H1 (cell line): ENCODE data around the gene RAI14. TPM values are rescaled to one million over a fixed set of nuclear protein-coding genes. Genes with fewer than 3 reads are reported as not detected.

Experiments
- CTCF ChIA-PET: fragments of 300-600 bp; sonication (Branson Sonifier 250); formaldehyde crosslinking; loops from one replicate; lab custom pipeline; 2021; ENCODE audit not compliant: partially characterized antibody; lab: Charles Lee
- POLR2A ChIA-PET: fragments of 300-600 bp; sonication (Branson Sonifier 250); formaldehyde crosslinking; loops from one replicate; lab custom pipeline; 2021; ENCODE audit warnings: inconsistent platforms; ENCODE audit not compliant: partially characterized antibody; lab: Charles Lee
- DNase-seq, 2 experiments: peaks; one replicate each; pipeline versions ENCODE4 v3.0.0 to v3.0.0-alpha.2; 2010 to 2022; ENCODE audit warnings: low spot score in 2 of 2, low read depth in 1 of 2, mixed read lengths in 1 of 2
- FAIRE-seq: peaks from 2 replicates; lab custom pipeline; 2011; peaks lifted over from hg19 to GRCh38; lab: Jason Lieb, UNC
- H2AFZ ChIP-seq: 2 replicates; pipeline ENCODE4 v1.8.1; 2012; ENCODE audit warnings: low read length, inconsistent platforms
- H2AK5ac ChIP-seq: 2 replicates; pipeline ENCODE4 v1.6.1; 2013; ENCODE audit warnings: low read depth, low read length
- H2BK120ac ChIP-seq: replicated peaks from 2 replicates; pipeline ENCODE3; 2013; ENCODE audit warnings: low read depth, low read length, inconsistent platforms
- H2BK12ac ChIP-seq: 2 replicates; pipeline ENCODE4 v1.6.1; 2013; ENCODE audit warnings: low read depth, low read length
- H2BK15ac ChIP-seq: 2 replicates; pipeline ENCODE4 v1.6.1; 2013; ENCODE audit warnings: low read length
- H2BK20ac ChIP-seq: 2 replicates; pipeline ENCODE4 v1.6.1; 2013; ENCODE audit warnings: low read length
- H2BK5ac ChIP-seq: 2 replicates; pipeline ENCODE4 v1.6.1; 2013; ENCODE audit warnings: low read depth, low read length
- H3K14ac ChIP-seq: 2 replicates; pipeline ENCODE4 v1.6.1; 2013; ENCODE audit warnings: inconsistent platforms; ENCODE audit not compliant: insufficient read length
- H3K18ac ChIP-seq: 2 replicates; pipeline ENCODE4 v1.6.1; 2013; ENCODE audit warnings: low read length; ENCODE audit errors: extremely low read depth
- H3K23ac ChIP-seq: 2 replicates; pipeline ENCODE4 v1.6.1; 2013; ENCODE audit warnings: inconsistent platforms; ENCODE audit not compliant: insufficient read length
- H3K23me2 ChIP-seq: 2 replicates; pipeline ENCODE4 v1.6.1; 2013; ENCODE audit warnings: low read depth, low read length
- H3K27ac ChIP-seq: 2 replicates; pipeline ENCODE4 v1.6.1; 2011; ENCODE audit warnings: low read depth, low read length, inconsistent platforms
- H3K27me3 ChIP-seq, 4 experiments: replicated peaks in 1 of 4; 1 replicate in 1 of 4; 2 replicates in 3 of 4; pipeline versions ENCODE4 v1.6.1 to v1.8.1; 2011 to 2013; ENCODE audit warnings: low read length in 3 of 4, mild to moderate bottlenecking in 3 of 4, inconsistent platforms in 2 of 4, mixed read lengths in 2 of 4, moderate library complexity in 1 of 4; ENCODE audit not compliant: control insufficient read depth in 3 of 4, insufficient read depth in 3 of 4; ENCODE audit errors: extremely low read depth in 1 of 4
- H3K36me3 ChIP-seq, 4 experiments: 2 replicates each; pipeline versions ENCODE4 v1.6.1 to v1.8.1; 2011 to 2013; ENCODE audit warnings: mild to moderate bottlenecking in 4 of 4, low read length in 3 of 4, moderate library complexity in 2 of 4, control low read depth in 1 of 4, inconsistent platforms in 1 of 4; ENCODE audit not compliant: insufficient read depth in 4 of 4, control insufficient read depth in 2 of 4
- H3K4ac ChIP-seq: replicated peaks from 2 replicates; pipeline ENCODE3; 2013; ENCODE audit warnings: low read length, low read depth, mixed read lengths, inconsistent platforms; ENCODE audit not compliant: insufficient read length
- H3K4me1 ChIP-seq, 4 experiments: replicated peaks in 1 of 4; 1 replicate in 1 of 4; 2 replicates in 3 of 4; pipeline versions ENCODE4 v1.6.1 to v1.8.1; 2011 to 2013; ENCODE audit warnings: low read length in 3 of 4, inconsistent platforms in 2 of 4, mixed read lengths in 1 of 4; ENCODE audit not compliant: insufficient read depth in 4 of 4, control insufficient read depth in 3 of 4
- H3K4me2 ChIP-seq, 2 experiments: 2 replicates each; pipeline versions ENCODE4 v1.6.1 to v1.8.1; 2011 to 2013; ENCODE audit warnings: low read depth in 2 of 2, low read length in 2 of 2, control low read depth in 1 of 2, inconsistent platforms in 1 of 2, mild to moderate bottlenecking in 1 of 2; ENCODE audit not compliant: insufficient read depth in 1 of 2
- H3K4me3 ChIP-seq, 4 experiments: fragments of 200-600, 300-600 bp in 1 of 4; sonication (generic), shearing (Covaris generic), sonication (Bioruptor Twin) in 1 of 4; 2 replicates each; pipeline versions ENCODE4 v1.5.1 to v1.8.1; 2011 to 2016; ENCODE audit warnings: low read length in 4 of 4, low read depth in 3 of 4, control low read depth in 2 of 4, inconsistent platforms in 2 of 4, mild to moderate bottlenecking in 2 of 4, mixed read lengths in 1 of 4, moderate library complexity in 1 of 4; ENCODE audit not compliant: insufficient read depth in 2 of 4; ENCODE audit errors: extremely low read depth in 1 of 4
- H3K56ac ChIP-seq: replicated peaks from 2 replicates; pipeline ENCODE3; 2013; ENCODE audit warnings: low read depth, mild to moderate bottlenecking, mixed read lengths, low read length, inconsistent platforms; ENCODE audit not compliant: insufficient read length
- H3K79me1 ChIP-seq: 2 replicates; pipeline ENCODE4 v1.6.1; 2013; ENCODE audit warnings: low read depth, low read length, control low read depth
- H3K79me2 ChIP-seq, 2 experiments: 2 replicates each; pipeline versions ENCODE4 v1.6.1 to v1.8.1; 2012 to 2013; ENCODE audit warnings: low read length in 2 of 2, mild to moderate bottlenecking in 2 of 2, inconsistent platforms in 1 of 2; ENCODE audit not compliant: insufficient read depth in 2 of 2, control insufficient read depth in 1 of 2
- H3K9ac ChIP-seq, 4 experiments: replicated peaks in 1 of 4; 1 replicate in 1 of 4; 2 replicates in 3 of 4; pipeline versions ENCODE4 v1.6.1 to v1.8.1; 2011 to 2013; ENCODE audit warnings: low read depth in 3 of 4, low read length in 3 of 4, control low read depth in 2 of 4, mild to moderate bottlenecking in 2 of 4, moderate library complexity in 2 of 4, inconsistent platforms in 1 of 4; ENCODE audit errors: extremely low read depth in 1 of 4
- H3K9me3 ChIP-seq, 2 experiments: 2 replicates each; pipeline versions ENCODE4 v1.6.1 to v1.8.1; 2012 to 2013; ENCODE audit warnings: mild to moderate bottlenecking in 2 of 2, moderate library complexity in 2 of 2, control low read depth in 1 of 2, inconsistent platforms in 1 of 2, low read depth in 1 of 2, low read length in 1 of 2, mixed read lengths in 1 of 2; ENCODE audit not compliant: insufficient read depth in 2 of 2
- H4K20me1 ChIP-seq, 2 experiments: replicated peaks in 1 of 2; 2 replicates each; pipeline versions ENCODE3 to v1.8.1; 2011 to 2013; ENCODE audit warnings: inconsistent platforms in 2 of 2, low read length in 2 of 2, mild to moderate bottlenecking in 1 of 2; ENCODE audit not compliant: insufficient read depth in 2 of 2, control insufficient read depth in 1 of 2
- H4K5ac ChIP-seq: 2 replicates; pipeline ENCODE4 v1.6.1; 2013; ENCODE audit warnings: low read length, low read depth, mixed read lengths, inconsistent platforms; ENCODE audit not compliant: insufficient read length
- H4K8ac ChIP-seq: 2 replicates; pipeline ENCODE4 v1.8.0; 2013; ENCODE audit warnings: mild to moderate bottlenecking, moderate library complexity, low read length, inconsistent platforms; ENCODE audit not compliant: insufficient read depth; ENCODE audit errors: extremely low read depth
- H4K91ac ChIP-seq: replicated peaks from 2 replicates; pipeline ENCODE3; 2013; ENCODE audit warnings: low read length, mixed read lengths, inconsistent platforms; ENCODE audit not compliant: insufficient read length
- JUN ChIP-seq: IDR thresholded peaks from 2 replicates; pipeline ENCODE4 v1.6.1; 2011; ENCODE audit warnings: low read depth, mild to moderate bottlenecking, improper control_type of control experiment, low read length
- JUND ChIP-seq: IDR thresholded peaks from 2 replicates; pipeline ENCODE4 v1.6.1; 2011; ENCODE audit warnings: mild to moderate bottlenecking, improper control_type of control experiment, low read length
- KDM1A ChIP-seq: fragments of 200-600, 300-600 bp; sonication (generic); IDR thresholded peaks from 2 replicates; pipeline ENCODE4 v1.7.1; 2016; ENCODE audit warnings: mild to moderate bottlenecking, low read length, borderline replicate concordance
- POLR2A ChIP-seq, 2 experiments: IDR thresholded peaks; 1 replicate in 1 of 2; 2 replicates in 1 of 2; pipeline ENCODE4 v1.6.1; 2011; ENCODE audit warnings: low read depth in 2 of 2, low read length in 2 of 2, mild to moderate bottlenecking in 2 of 2; ENCODE audit errors: control extremely low read depth in 1 of 2
- POLR2AphosphoS5 ChIP-seq: IDR thresholded peaks from 2 replicates; pipeline ENCODE4 v1.6.1; 2011; ENCODE audit warnings: low read depth, low read length
- RAD21 ChIP-seq, 2 experiments: IDR thresholded peaks in 1 of 2; conservative IDR thresholded peaks in 1 of 2; 2 replicates each; pipeline ENCODE4 v1.6.1; 2011; ENCODE audit warnings: low read depth in 2 of 2, low read length in 2 of 2, improper control_type of control experiment in 1 of 2, inconsistent platforms in 1 of 2, mild to moderate bottlenecking in 1 of 2, moderate library complexity in 1 of 2
- RBBP5 ChIP-seq: IDR thresholded peaks from 2 replicates; pipeline ENCODE4 v1.7.1; 2012; ENCODE audit warnings: low read depth, mild to moderate bottlenecking, inconsistent platforms, low read length, moderate library complexity, borderline replicate concordance
- RXRA ChIP-seq: IDR thresholded peaks from 2 replicates; pipeline ENCODE4 v1.6.1; 2011; ENCODE audit warnings: low read depth, mild to moderate bottlenecking, low read length, moderate library complexity; ENCODE audit not compliant: insufficient read depth
- SRF ChIP-seq: IDR thresholded peaks from 2 replicates; pipeline ENCODE4 v1.6.1; 2011; ENCODE audit warnings: mild to moderate bottlenecking, low read depth, low read length, moderate library complexity
- WGBS, 2 experiments: shearing (Covaris generic) in 1 of 2; methylation state at CpG; one replicate each; pipeline versions ENCODE4 v1.1.6 to v1.1.7; 2013 to 2015; ENCODE audit warnings: low lambda C conversion rate in 2 of 2, mixed read lengths in 2 of 2, inconsistent platforms in 1 of 2, low coverage in 1 of 2, missing lambda C conversion rate in 1 of 2; ENCODE audit not compliant: insufficient replicate concordance in 2 of 2, insufficient coverage in 1 of 2, insufficient read length in 1 of 2; ENCODE audit errors: extremely low coverage in 1 of 2, missing lambda C conversion rate in 1 of 2; 5-methylcytosine and 5-hydroxymethylcytosine counted together
- polyA plus RNA-seq, 7 experiments: library from polyadenylated mRNA; depleted of rRNA in 3 of 7; stranded (reverse) in 5 of 7; unstranded in 2 of 7; fragments of >200 nt in 5 of 7; fragments of 200-250 nt in 2 of 7; gene quantifications; 1 replicate in 5 of 7; 2 replicates in 1 of 7; 4 replicates in 1 of 7; pipeline versions ENCODE4 v1.2.1 to v1.2.3, GENCODE V29; 2011 to 2013; ENCODE audit warnings: missing spikeins in 2 of 7, mixed read lengths in 2 of 7
- total RNA-seq: library from RNA; stranded (reverse); fragmentation: NEBNext Ultra II Directional; extraction: Animal tissue kit (Norgen Biotek cat#: 25700); gene quantifications from 2 replicates; pipeline ENCODE4 v1.2.1, GENCODE V29; 2021
- TF ChIP-seq, protein P1 (sequence below): IDR thresholded peaks from 2 replicates; pipeline ENCODE4 v1.6.1; 2012; ENCODE audit warnings: low read length, inconsistent platforms

The RAI14 gene
- total and polyA plus RNA-seq, 2 of the 8 experiments (the other 6 are each of a cell fraction or from before 2014, with no cell fraction given), result 48.4 to 210 TPM

DNA sequence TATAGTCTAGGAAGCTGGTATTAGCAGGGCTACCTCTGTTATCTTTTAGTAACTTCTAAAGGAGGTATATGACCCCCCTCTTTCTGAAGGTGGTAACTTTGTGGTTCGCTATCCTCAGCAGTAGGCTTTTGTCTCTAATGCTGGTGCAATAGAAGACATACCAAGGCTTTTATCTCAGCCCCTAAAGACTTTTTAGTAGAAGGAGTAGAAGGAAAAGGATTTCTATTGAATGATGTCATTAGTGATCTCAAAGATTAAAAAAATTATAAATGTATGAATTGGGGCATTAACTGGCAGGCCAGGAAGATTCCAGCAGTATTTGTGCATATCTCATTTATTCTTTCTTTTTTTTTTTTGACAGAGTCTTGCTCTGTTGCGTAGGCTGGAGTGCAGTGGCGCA lies 78.2 kb downstream of the RAI14 start:
- Histone ChIP-seq H2BK15ac (no peak overlapping the region), H2BK120ac (no peak overlapping the region), H3K56ac (no peak overlapping the region), H3K27me3 (no peaks in the 10 kb centered on the region), H3K23ac (no peak overlapping the region), H3K79me1 (peaks cover 7% of the 10 kb centered on the region), H3K4me2 (no peak overlapping the region), H4K20me1 (peaks cover 3 to 9% of the 10 kb centered on the region in 2 experiments), H3K14ac (no peak overlapping the region), H3K4ac (no peak overlapping the region), H2BK5ac (0 out of 2 replicates have a peak overlapping the region, but pooled peaks have one; percentile 61), H4K91ac (no peak overlapping the region), H3K27ac (no peak overlapping the region), H2AK5ac (no peak overlapping the region), H2BK20ac (no peak overlapping the region), H2BK12ac (no peak overlapping the region), H4K8ac (no peak overlapping the region), H3K36me3 (peaks cover 0 to 3% (median 1%) of the 10 kb centered on the region in 4 experiments; a peak in 3 of 8 replicates), H2AFZ (no peak overlapping the region), H3K4me1 (peaks cover 6 to 10% (median 9%) of the 10 kb centered on the region in 4 experiments), H3K18ac (no peak overlapping the region), H4K5ac (no peak overlapping the region), H3K79me2 (peaks cover 3 to 90% of the 10 kb centered on the region in 2 experiments; a peak in 3 of 4 replicates), H3K9ac (no peak overlapping the region), H3K23me2 (no peaks in the 10 kb centered on the region), H3K4me3 (no peak overlapping the region), H3K9me3 (no peaks in the 10 kb centered on the region)
- CTCF ChIA-PET, result interaction anchor here (0.6 to 2.8 kb wide), 4 partner anchors 9 to 89 kb away, joined by 3 to 9 read pairs (median 4); no protein-coding TSS in a partner anchor
- DNase-seq (no peak), FAIRE-seq (no peak)
- TF ChIP-seq KDM1A (no peak), JUND (no peak), JUN (no peak), RBBP5 (no peak), RAD21 (IDR thresholded peaks at IDR 0.05 in 1 of 2, conservative IDR thresholded peaks at IDR 0.05 in 1 of 2; ENCODE audit: low read depth in 2 of 2, low read length in 2 of 2) (no peak), POLR2AphosphoS5 (no peak), POLR2A (IDR thresholded peaks at IDR 0.05; ENCODE audit: control extremely low read depth in 1 of 2, low read depth in 2 of 2, low read length in 2 of 2) (no peak), SRF (no peak), RXRA (no peak)
- TF ChIP-seq, protein P1, sequence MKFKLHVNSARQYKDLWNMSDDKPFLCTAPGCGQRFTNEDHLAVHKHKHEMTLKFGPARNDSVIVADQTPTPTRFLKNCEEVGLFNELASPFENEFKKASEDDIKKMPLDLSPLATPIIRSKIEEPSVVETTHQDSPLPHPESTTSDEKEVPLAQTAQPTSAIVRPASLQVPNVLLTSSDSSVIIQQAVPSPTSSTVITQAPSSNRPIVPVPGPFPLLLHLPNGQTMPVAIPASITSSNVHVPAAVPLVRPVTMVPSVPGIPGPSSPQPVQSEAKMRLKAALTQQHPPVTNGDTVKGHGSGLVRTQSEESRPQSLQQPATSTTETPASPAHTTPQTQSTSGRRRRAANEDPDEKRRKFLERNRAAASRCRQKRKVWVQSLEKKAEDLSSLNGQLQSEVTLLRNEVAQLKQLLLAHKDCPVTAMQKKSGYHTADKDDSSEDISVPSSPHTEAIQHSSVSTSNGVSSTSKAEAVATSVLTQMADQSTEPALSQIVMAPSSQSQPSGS, result no peak
- POLR2A ChIA-PET, result interaction anchor here (3.8 kb wide), 1 partner anchor 16 kb away, joined by 12 read pairs; no protein-coding TSS in a partner anchor
- 98% methylated on average over 3 of the region's 3 CpGs; no CpG with 5 or more reads in 1 of the 2 experiments for WGBS, 2 experiments
